Epithelial cell of prostate (primary cell): Measurements from ENCODE around the gene TSPAN5.
"Not testable (repeated sequence)": the region's sequence is repeated elsewhere in the genome, so short reads cannot be mapped to it uniquely, and the experiment has no call there.

Source experiments
- DNase-seq: peaks from one replicate; pipeline ENCODE4 v3.0.0-alpha.2; 2011; ENCODE audit warnings: low read depth, low spot score
- H3K27ac ChIP-seq: fragments of 450-650 bp; 2 replicates; pipeline ENCODE4 v1.5.1; 2017; ENCODE audit warnings: mild to moderate bottlenecking

The TSPAN5 gene

DNA sequence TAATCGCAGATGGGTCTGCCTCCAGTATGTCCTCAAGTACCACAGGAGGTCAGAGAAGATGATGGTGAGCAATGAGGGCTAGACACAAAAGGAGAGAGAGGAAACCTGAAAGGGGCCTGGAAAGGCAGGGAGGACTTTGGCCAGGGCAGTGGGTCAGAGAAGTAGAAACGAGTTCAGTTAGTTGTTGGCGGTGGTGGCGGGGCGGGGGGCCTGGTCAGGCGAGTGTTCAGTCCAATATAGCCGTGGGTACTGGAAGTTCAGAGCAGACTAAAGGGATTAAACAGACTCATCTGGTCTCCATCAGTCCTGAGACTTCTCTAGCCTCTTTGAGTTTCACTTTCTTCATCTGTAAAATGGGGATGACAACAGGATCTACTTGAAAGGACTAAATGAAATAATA lies 90.8 kb downstream of the TSPAN5 start:
- no peak for DNase-seq
- H3K27ac ChIP-seq: no peak overlapping the region

- no peak for DNase-seq
- H3K27ac ChIP-seq: no peak overlapping the region
Observed at GRCh38 chr4:98566361-98567008, 91.9 kb downstream of the TSPAN5 start.

DNA sequence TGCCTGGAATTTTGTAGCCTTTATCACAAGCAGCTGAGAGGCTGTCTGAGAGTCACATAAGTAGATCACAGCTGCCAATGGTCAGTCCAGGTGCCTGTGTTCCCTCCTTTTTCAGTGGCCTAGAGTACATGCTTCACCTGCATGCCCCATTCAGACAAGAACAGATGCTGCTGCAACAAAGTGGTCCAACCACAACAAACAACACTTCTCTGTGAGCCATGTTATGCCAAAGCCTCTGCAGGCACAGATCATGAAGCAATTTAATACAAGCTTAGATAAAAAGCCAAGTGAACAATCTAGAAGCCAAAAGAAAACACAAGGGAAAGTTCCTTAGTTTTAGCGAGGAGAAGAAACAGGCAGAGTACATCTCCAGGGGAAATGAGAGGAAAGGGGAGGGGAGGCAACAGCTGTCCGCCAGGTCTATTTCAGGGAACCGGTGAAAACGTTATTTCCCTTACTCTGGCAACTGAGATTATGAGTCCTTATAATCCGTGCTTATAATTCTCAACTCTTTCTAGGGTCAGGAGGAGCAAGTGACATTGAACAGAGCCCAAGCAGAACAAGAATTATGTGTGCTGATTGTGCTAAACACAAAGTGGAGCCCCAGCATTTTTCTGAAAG lies 92.6 kb downstream of the TSPAN5 start:
- H3K27ac ChIP-seq: no peak overlapping the region
- DNase-seq: no peak

- no peak overlapping the region for H3K27ac ChIP-seq
- DNase-seq: no peak
Observed at GRCh38 chr4:98564852-98565251, 93.6 kb downstream of the TSPAN5 start.

GRCh38 chr4:98560321-98560720 lies 98.1 kb downstream of the TSPAN5 start:
- H3K27ac ChIP-seq: no peak overlapping the region
- no peak for DNase-seq

DNA sequence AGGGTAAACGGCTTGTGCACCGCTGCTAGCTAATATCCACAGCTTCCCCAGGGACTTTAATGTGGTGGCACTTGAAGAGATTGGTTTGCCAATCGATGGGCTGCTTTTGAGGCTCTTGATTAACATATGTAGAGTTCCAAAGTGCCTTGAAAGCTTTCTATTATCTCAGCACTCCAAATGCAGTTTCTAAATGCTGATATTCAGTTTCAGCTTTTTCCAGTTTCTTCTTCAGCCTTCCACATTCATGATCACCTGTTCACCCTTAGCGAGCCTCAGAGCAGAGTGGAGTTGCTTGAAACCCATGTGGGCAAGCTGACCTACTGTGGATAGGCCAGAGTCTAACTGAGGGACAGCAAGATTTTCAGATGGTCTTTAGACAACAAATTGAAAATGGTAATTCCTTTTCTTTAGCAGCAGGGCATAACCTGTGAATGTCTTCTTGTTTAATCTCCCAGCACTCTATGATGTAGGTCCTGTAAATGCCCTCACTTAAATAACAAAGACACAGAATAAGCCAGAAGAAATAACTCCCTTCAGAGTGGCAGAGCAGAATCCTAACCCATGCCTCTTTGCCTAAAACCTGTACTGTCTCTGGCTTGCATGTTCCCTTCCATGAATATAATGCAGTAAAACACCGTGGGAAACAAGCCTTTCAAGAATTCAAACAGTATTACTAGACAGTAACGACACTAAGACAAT lies 99.8 kb downstream of the TSPAN5 start:
- DNase-seq: no peak
- peak overlapping the region; percentile 15 for H3K27ac ChIP-seq

- H3K27ac ChIP-seq: peak overlapping the region; percentile 29
- no peak for DNase-seq
Observed at GRCh38 chr4:98557194-98557892, 101.1 kb downstream of the TSPAN5 start.

GRCh38 chr4:98556451-98556850 lies 102.0 kb downstream of the TSPAN5 start:
- no peak for DNase-seq
- no peak overlapping the region for H3K27ac ChIP-seq

DNA sequence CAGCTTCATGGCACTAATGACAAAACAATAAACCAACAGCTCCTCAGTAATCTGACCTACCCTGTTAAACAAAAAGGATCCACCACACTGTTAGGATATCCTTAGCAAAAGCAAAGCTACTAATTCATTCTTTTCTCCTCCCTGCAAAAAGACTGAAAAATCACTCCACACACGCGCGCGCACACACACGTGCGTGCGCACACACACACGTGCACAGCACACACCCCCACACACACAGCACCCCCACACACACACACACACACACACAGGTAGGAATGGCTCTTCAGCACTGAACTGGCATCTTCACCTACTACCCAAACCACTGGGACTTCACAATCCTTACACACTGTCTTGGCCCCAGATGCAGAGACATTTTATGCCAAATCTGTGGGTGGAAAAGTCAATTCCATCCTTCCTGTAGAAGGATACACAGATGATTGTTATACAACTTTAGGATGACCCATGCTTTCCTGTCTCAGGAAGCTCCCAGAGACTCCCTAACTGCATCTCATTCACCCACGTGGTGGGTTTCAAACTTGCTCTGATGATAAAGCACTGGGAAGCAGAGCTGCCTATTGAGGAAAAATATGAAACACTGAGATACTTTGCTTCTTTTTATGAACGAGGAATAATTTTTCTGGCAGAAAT lies 102.5 kb downstream of the TSPAN5 start:
- no peak overlapping the region for H3K27ac ChIP-seq
- no peak for DNase-seq

- peak overlapping the region; percentile 19 for H3K27ac ChIP-seq
- DNase-seq: no peak
Observed at GRCh38 chr4:98546910-98547594, 111.4 kb downstream of the TSPAN5 start.

GRCh38 chr4:98544818-98545414 lies 113.5 kb downstream of the TSPAN5 start:
- H3K27ac ChIP-seq: no peak overlapping the region
- DNase-seq: no peak

- DNase-seq: no peak
- H3K27ac ChIP-seq: no peak overlapping the region
Observed at GRCh38 chr4:98544141-98544817, 114.1 kb downstream of the TSPAN5 start.

DNA sequence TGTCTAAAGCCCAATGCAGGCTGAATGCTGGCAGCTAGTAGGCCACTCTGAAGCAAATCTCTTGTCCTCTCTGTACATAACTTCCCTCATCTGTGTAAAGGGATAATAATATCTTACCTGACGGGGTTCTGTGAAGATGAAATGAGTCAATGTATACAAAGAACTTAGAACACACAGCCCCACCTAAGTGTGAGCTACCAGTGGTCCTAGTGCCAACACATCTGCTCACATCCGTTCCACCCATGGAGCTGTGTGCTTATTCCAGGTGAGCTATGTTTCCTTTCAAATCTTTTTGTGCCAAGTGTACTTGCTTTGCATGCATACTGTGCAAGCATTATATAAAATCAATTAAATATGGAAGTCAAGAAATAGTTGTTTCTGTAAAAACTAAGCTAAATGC lies 116.4 kb downstream of the TSPAN5 start:
- DNase-seq: peak; percentile 24
- H3K27ac ChIP-seq: peak overlapping the region; percentile 88

- DNase-seq: peak; percentile 37
- H3K27ac ChIP-seq: peak overlapping the region; percentile 88
Observed at GRCh38 chr4:98540803-98541202, 117.6 kb downstream of the TSPAN5 start.

DNA sequence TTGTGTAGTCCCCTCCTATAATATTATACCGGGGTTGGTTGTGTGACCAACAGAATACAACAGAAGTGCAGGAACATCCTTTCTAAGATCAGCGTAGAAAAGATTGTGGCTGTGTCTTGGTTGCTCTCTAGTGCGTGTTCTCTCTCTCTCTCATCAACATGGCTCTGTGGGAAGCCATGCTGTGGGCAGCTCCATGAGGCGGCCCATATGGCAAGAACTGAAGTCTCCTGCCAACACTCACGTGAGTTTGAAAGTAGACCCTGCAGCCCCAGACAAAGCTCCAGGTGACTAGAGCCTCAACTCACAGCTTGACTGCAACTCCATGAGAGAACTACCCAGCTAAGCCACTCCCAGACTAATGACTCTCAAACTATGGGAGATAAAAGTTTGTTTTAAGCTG lies 118.7 kb downstream of the TSPAN5 start:
- DNase-seq: no peak
- H3K27ac ChIP-seq: no peak overlapping the region

DNA sequence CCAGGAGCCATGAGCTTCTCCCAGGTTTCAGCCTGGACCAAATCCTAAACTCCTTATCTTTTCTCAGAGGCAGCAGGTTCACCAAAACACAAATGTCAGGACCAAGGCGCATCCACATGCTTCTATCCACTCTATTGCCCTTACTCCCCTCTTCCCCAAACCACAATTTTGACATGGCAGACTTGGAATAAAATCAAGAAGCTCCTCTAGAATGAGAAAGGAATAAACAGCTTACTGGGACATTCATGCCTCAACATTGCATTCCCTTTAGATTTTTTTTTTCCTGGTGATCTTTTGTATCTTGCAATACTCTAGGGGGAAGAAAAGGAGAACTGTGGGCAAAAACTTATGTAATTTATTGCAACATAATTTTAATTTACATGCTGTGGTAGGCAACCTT lies 119.1 kb downstream of the TSPAN5 start:
- no peak for DNase-seq
- no peak overlapping the region for H3K27ac ChIP-seq

DNA sequence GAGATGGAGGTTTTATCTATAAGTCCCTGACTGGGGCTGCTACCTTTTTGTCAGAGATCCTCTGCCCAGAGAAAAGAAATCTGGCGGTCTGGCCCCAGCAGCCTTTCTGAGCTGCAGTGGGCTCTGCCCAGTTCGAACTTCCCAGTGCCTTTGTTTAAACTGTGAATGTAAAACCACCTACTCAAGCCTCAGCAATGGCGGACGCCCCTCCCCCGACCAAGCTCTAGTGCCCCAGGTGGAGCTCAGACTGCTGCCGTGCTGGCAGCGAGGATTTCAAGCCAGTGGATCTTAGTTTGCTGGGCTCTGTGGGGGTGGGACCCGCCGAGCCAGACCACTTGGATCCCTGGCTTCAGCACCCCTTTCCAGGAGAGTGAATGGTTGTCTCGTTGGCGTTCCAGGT lies 121.8 kb downstream of the TSPAN5 start:
- no peak overlapping the region for H3K27ac ChIP-seq

GRCh38 chr4:98534146-98534545 lies 124.3 kb downstream of the TSPAN5 start:
- DNase-seq, H3K27ac ChIP-seq: not testable (repeated sequence)

More for the DNA sequence above, 121.8 kb downstream of the TSPAN5 start:
- DNase-seq: no peak

DNA sequence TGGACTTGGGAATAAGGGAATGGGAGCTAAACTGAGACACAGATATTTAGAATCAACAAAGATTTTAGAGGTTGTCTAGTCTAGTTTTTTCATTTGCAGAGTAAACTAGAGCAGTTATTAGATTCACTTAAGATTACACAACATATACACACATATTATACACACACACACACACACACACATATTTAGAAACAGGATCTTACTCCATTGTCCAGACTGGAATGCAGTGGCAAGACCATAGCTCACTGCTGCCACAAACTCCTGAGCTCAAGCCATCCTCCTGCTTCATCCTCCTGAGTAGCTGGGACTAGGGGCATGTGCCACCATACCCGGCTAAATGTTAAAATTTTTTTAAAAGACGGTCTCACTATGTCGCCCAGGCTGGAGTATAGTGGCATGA lies 127.8 kb downstream of the TSPAN5 start:
- DNase-seq: no peak
- no peak overlapping the region for H3K27ac ChIP-seq
